ENCODE measurements around the gene TCP11L2. TPM values are rescaled to one million over a fixed set of nuclear protein-coding genes. Genes with fewer than 3 reads are reported as not detected.

The TCP11L2 gene
- total RNA-seq, 1 experiment from 2014 or later = 6.1 TPM

GRCh38 chr12:106282457-106283097 is 20.0 kb upstream of the TCP11L2 start:
- no peak overlapping the region for H3K18ac ChIP-seq (ENCODE audit: insufficient read length, low read depth, low read length)

More at GRCh38 chr12:106282457-106283097, 20.0 kb upstream of the TCP11L2 start:
- no peak overlapping the region for H4K91ac ChIP-seq (ENCODE audit: insufficient read length, low read depth, low read length)
- no peak overlapping the region for H2AFZ ChIP-seq (ENCODE audit: low read length)
- no peaks in the 10 kb centered on the region for H3K79me1 ChIP-seq (ENCODE audit: insufficient read depth, low read depth, low read length, poor library complexity, severe bottlenecking)
- H3K27ac ChIP-seq (ENCODE audit: insufficient read length, low read depth, low read length) = no peak overlapping the region
- no peak overlapping the region for H2AK5ac ChIP-seq (ENCODE audit: insufficient read length, low read length)
- H3K4me2 ChIP-seq (ENCODE audit: insufficient read depth, insufficient read length, low read length) = no peak overlapping the region
- H3K4ac ChIP-seq (ENCODE audit: low read depth, low read length) = no peak overlapping the region
- no peak overlapping the region for H2BK12ac ChIP-seq (ENCODE audit: insufficient read length, low read depth, low read length)
- no peaks in the 10 kb centered on the region for H3K36me3 Mint-ChIP-seq (ENCODE audit: insufficient read depth in 1 of 3, low read depth in 3 of 3)
- no peaks in the 10 kb centered on the region for H3K79me2 ChIP-seq (ENCODE audit: insufficient read depth, low read length)
- H4K8ac ChIP-seq (replicated peaks; ENCODE audit: insufficient read length, low read depth, low read length) = no peak overlapping the region
- no peak overlapping the region for H2BK120ac ChIP-seq (ENCODE audit: low read depth, low read length, poor library complexity, severe bottlenecking)
- H3K9me3 ChIP-seq (ENCODE audit: control insufficient read depth, low read depth, low read length) = no peaks in the 10 kb centered on the region
- no peak overlapping the region for H3K14ac ChIP-seq (ENCODE audit: insufficient read depth, low read length)
- no peak overlapping the region for H3K23ac ChIP-seq (ENCODE audit: insufficient read length, low read depth, low read length)
- H3K4me1 ChIP-seq (ENCODE audit: insufficient read depth, low read length) = no peaks in the 10 kb centered on the region
- no peaks in the 10 kb centered on the region for H3K9me3 Mint-ChIP-seq
- no peaks in the 10 kb centered on the region for H3K23me2 ChIP-seq (ENCODE audit: insufficient read length, low read depth, low read length, poor library complexity, severe bottlenecking)
- H2BK5ac ChIP-seq (ENCODE audit: insufficient read length, low read length) = no peak overlapping the region
- H3K9ac ChIP-seq (ENCODE audit: extremely low read depth, insufficient read length, low read length) = no peak overlapping the region
- WGBS (ENCODE audit: extremely low coverage, insufficient read length, low lambda C conversion rate) = no CpG with 5 or more reads among the region's 7 CpGs
- no peak overlapping the region for H3T11ph ChIP-seq (ENCODE audit: low read length)
- no peak overlapping the region for H4K5ac ChIP-seq (ENCODE audit: insufficient read length, low read depth, low read length)
- H3K4me1 Mint-ChIP-seq = peaks cover 0 to 2% of the 10 kb centered on the region in 2 experiments; a peak in 1 of 4 replicates
- no peak overlapping the region for H2BK15ac ChIP-seq (ENCODE audit: low read depth, low read length)
- no peaks in the 10 kb centered on the region for H3K27me3 ChIP-seq (ENCODE audit: insufficient read depth, low read length)
- no peak overlapping the region for H2BK20ac ChIP-seq (ENCODE audit: low read depth, low read length, poor library complexity, severe bottlenecking)
- H3K27me3 Mint-ChIP-seq (ENCODE audit: low read depth) = no peaks in the 10 kb centered on the region; the same call in 1 of the 2 replicates
- no peaks in the 10 kb centered on the region for H4K20me1 ChIP-seq (ENCODE audit: control insufficient read depth, insufficient read depth, insufficient read length)
- no peak overlapping the region for H3K4me3 Mint-ChIP-seq
- peak; percentile 84 for TF ChIP-seq CTCF (conservative IDR thresholded peaks at IDR 0.05)
- no peak overlapping the region for H3K27ac Mint-ChIP-seq
- peak; percentile 76 for DNase-seq
- no peak overlapping the region for H3K56ac ChIP-seq (ENCODE audit: insufficient read length, low read depth, low read length)
